Epidermal melanocyte (primary cell): ENCODE data around the gene SLC35A5.
A peak's percentile ranks its signal among the peaks of the same experiment; 100 is the strongest.
"Not testable (repeated sequence)": the region's sequence is repeated elsewhere in the genome, so short reads cannot be mapped to it uniquely, and the experiment has no call there.

Experiments
- DNase-seq: peaks from one replicate; pipeline ENCODE4 v3.0.0; 2011; ENCODE audit warnings: low spot score; ENCODE audit not compliant: insufficient read length

The SLC35A5 gene

GRCh38 chr3:112561734-112562529 is at the start of gene SLC35A5, which contains the start of gene ATG3:
TSS of gene SLC35A5 (plus strand) at chr3:112562045. CDS start at chr3:112563404, 1,359 bp downstream.
TSS of gene ATG3 (minus strand) at chr3:112561962. CDS start at chr3:112561528, 434 bp downstream.
- peak; percentile 84 for DNase-seq

DNA sequence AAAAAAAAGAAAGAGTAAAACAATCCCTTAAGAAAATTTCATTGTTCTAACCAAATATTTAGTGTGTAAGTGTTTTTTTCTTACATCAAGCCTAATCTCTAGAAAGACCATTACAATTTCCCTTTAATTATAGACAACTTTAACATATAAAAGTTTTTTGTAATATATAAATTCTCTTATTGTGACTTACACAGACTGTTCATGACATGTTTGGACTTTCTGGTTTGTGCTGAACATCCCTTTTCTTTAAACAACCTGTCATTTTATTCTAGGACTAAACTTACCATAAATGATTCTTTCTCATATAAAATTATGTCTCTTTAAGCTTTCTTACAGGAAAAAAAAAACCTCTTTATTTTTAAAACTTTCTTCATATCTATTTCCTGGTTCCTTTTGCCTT is 49.5 kb upstream of the SLC35A5 start:
- DNase-seq: no peak

DNA sequence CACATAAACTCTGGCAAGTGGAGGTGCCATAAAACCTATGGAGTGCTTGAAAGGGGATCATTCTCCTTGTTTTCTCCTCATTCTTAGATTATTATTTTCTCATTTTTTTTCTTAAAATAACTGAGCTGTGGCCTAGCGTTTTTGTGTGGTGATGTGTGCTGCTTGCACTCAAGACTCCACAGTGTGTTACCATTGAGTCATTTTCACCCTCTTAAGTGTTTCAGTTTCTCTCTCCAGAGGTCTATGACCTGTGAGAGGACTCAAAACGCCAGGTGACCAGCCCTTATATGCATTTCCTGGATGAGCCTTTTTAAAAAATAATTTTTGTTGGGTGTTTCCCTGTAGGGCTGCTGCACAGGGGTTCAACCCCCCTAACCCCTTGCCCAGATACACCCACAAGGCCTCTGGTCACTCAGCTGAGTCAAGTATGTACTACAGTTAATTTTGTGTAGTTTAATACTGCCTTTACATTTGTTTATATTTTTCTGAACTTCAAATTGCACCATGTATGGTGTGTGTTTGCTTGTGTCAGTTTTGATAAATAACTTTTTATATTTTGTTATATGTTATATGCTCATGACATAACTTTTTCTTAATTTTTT is 47.2 kb upstream of the SLC35A5 start:
- DNase-seq: no peak

DNA sequence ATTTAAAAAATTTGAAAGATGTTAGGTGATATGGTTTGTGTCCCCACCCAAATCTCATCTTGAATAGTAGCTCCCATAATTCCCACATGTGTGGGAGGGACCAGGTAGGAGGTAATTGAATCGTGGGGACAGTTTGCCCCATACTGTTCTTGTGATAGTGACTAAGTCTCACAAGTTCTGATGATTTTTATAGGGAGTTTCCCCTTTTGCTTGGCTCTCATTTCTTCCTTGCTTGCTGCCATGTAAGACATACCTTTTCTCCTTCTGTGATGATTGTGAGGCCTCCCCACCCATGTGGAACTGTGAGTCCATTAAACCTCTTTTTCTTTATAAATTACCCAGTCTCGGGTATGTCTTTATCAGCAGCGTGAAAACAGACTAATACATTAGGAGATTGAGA is 42.9 kb upstream of the SLC35A5 start:
- not testable (repeated sequence) for DNase-seq

- DNase-seq: peak; percentile 30
These were observed 42.3 kb upstream of the SLC35A5 start for GRCh38 chr3:112519424-112520001.

- not testable (repeated sequence) for DNase-seq
These were observed 37.7 kb upstream of the SLC35A5 start for GRCh38 chr3:112524127-112524526.

GRCh38 chr3:112530573-112530972 is 31.3 kb upstream of the SLC35A5 start:
- no peak for DNase-seq

DNA sequence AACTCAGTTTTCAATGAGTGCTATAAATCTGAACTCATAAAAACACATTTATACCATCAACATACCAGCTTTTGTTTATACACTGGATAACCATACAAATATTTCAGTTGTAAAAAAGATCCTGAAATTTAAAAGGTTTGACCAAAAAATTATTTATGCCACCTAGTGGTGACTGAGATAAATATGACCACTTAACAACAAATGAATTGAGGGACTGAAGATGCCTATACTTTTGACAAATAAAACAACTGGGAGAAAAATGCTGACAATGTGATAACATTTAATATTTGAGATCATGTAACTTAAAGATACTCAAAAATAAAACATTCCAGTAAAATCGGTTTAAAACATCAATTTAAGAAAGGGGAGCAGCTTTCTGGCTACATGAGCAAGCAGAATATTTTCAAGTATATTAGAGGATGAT is 30.5 kb upstream of the SLC35A5 start:
- peak; percentile 30 for DNase-seq

DNA sequence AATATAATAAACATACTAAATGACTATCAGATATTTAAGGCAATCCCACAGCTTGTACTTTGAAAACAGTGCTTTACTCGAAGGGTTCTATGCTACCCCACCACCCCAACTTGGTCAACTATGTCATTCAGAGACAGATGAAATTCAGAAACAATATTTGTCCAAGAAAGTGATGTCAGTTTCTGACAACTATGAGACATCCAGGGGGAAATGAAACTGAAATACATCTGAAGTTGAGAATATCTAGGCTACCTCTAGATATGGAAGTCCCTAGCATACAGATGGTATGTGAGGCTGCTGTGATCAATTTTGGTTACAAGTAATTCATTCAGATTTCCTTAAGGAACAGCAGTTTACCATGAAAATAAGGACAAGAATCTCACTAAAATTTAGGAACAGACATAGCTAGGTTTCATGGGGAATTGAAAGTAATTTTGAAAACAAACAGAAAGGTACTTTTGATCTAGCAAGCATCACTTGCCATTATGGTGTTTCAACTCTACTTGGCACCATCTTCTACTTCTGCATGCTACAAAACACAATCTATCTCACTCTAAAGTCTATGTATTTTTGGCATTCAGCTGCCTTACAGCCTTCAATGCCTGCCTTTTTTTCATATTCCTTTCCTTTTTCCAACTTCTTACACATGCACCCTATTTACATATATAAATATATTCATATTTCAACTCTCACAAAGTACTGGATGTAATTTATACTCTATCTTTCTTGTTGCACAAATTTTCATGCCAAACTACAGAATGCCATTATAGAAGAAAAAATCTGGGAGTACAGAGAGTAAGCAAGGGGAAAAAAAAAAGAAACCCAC is 21.8 kb upstream of the SLC35A5 start:
- DNase-seq: no peak

GRCh38 chr3:112546216-112546759 is 15.6 kb upstream of the SLC35A5 start:
- DNase-seq: no peak

- no peak for DNase-seq
These were observed 11.0 kb upstream of the SLC35A5 start for GRCh38 chr3:112550859-112551258.

DNA sequence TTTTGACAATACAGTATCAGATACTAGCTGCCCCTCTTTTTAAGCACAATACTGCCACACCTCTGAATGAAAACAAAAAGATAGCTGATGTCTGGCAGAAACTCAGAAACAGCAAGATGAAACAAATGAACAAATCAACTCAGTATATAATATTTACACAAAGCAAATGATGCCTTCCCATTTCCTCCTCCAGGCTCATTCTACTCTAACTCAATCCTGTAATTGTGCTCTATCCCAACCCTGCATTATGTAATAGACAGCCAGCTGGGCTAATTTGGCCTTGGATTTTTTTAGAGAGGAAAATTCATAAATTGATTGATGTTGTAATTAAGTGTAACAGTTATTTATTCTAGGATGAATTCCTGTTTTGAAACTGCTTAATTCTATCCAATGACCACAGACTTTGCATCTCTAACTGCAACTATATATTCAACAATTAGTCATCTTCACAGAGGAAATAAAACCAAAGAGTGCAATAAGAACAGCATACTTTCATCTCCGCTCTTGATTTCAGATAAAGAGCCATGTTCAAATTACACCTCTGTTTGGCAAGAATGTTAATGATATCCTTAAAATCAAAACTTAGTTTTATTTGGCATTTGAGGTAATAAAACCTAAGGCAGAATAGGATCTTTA is 6.2 kb upstream of the SLC35A5 start:
- no peak for DNase-seq

GRCh38 chr3:112557976-112558375 is 3.9 kb upstream of the SLC35A5 start:
- no peak for DNase-seq

- no peak for DNase-seq
These were observed 1.5 kb upstream of the SLC35A5 start for GRCh38 chr3:112560307-112560706.

- peak; percentile 51 for DNase-seq
These were observed 943 bp upstream of the SLC35A5 start for GRCh38 chr3:112560721-112561483.

- DNase-seq: no peak
These were observed 436 bp upstream of the SLC35A5 start for GRCh38 chr3:112561484-112561733.

- not testable (repeated sequence) for DNase-seq
These were observed 2.5 kb downstream of the SLC35A5 start for GRCh38 chr3:112564247-112564939.

GRCh38 chr3:112564940-112565305 is 3.1 kb downstream of the SLC35A5 start:
- no peak for DNase-seq

DNA sequence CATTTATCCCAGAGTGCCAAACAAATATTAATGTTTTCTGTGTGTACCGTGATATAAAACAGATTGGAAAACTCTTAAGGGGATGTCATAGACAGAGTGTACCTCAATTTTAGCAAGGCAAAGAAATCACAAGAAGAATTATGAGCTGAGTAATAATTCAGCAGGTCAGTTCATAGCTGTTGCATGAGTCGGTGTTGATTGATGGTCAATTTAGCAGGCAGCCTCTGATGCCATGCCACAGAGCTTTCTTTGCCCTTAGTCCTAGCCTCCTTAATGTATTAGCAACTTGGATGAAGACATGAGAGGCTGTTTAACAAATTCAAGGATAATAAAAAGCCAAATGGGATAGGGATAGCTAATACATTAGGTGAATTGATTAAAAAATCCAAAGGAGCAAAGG is 6.8 kb downstream of the SLC35A5 start:
- no peak for DNase-seq

- no peak for DNase-seq
These were observed 7.4 kb downstream of the SLC35A5 start for GRCh38 chr3:112569265-112569664.
